Frontal cortex (tissue), 1 donor: ENCODE results near the gene PHYKPL. TPM values are rescaled to one million over a fixed set of nuclear protein-coding genes. Genes with fewer than 3 reads are reported as not detected.

Experiments used
- total RNA-seq: library from RNA; depleted of rRNA; stranded (reverse); fragments of >200 nt; gene quantifications from one replicate; pipeline ENCODE4 v1.2.3, GENCODE V29; 2014

Gene PHYKPL
- total RNA-seq, 1 donor from 2014 or later: 9.0 TPM

Other genes starting within 250 kb of the PHYKPL start
- not detected for gene PROP1, start 236.6 kb downstream of the PHYKPL start, total RNA-seq
- 4.1 TPM for gene N4BP3, start 119.3 kb downstream of the PHYKPL start, total RNA-seq
- gene RMND5B, start 101.8 kb downstream of the PHYKPL start, total RNA-seq: 20.8 TPM
- 75.8 TPM for gene NHP2, start 78.9 kb downstream of the PHYKPL start, total RNA-seq
- not detected for gene GMCL2, start 45.4 kb downstream of the PHYKPL start, total RNA-seq
- 49.7 TPM for gene HNRNPAB, start 28.3 kb downstream of the PHYKPL start, total RNA-seq